ENCODE data around the gene DNAJB1. TPM values are rescaled to one million over a fixed set of nuclear protein-coding genes. Genes with fewer than 3 reads are reported as not detected.

The DNAJB1 gene
- total and polyA plus RNA-seq, 2 of the 4 experiments (the other 2 are of a cell fraction): 88.2 to 95.4 TPM

GRCh38 chr19:14494411-14494810 lies 23.8 kb downstream of the DNAJB1 start:
- peak overlapping the region; percentile 99 for H2AK9ac ChIP-seq (replicated peaks; ENCODE audit: low read depth, low read length, poor library complexity)
- peaks cover 11% of the 10 kb centered on the region for H3K9me1 ChIP-seq (ENCODE audit: insufficient read depth, low read length)
- peak overlapping the region; percentile 48; the same call in 1 of the 2 replicates for H3K14ac ChIP-seq (replicated peaks; ENCODE audit: low read depth, low read length)
- no peak overlapping the region for H2BK20ac ChIP-seq (ENCODE audit: low read depth, low read length)
- no peak overlapping the region for H2AFZ ChIP-seq (replicated peaks; ENCODE audit: low read length, poor library complexity)
- ATAC-seq (ENCODE audit: low read depth) (no peak), DNase-seq (no peak)
- H3K9ac ChIP-seq (ENCODE audit: low read depth, low read length): peak overlapping the region; percentile 48; the same call in 1 of the 2 replicates
- H3K23ac ChIP-seq (ENCODE audit: low read depth, low read length): peak overlapping the region; percentile 92
- intact Hi-C loops (cut with micrococcal nuclease) (no loop called here), in situ Hi-C loops (cut with MboI; ENCODE audit: low sequenced_read_pairs) (no loop called here), dilution Hi-C loops (cut with HindIII; ENCODE audit: low sequenced_read_pairs, unreplicated experiment) (no loop called here)
- H3K36me3 ChIP-seq (ENCODE audit: control insufficient read depth, insufficient read depth, low read length): peaks cover 13% of the 10 kb centered on the region
- no peak overlapping the region for H2AK5ac ChIP-seq (ENCODE audit: low read depth, low read length)
- ChIA-PET POLR2A (ENCODE audit: unreplicated experiment) (no interaction called here), CTCF (no interaction called here)
- H2BK120ac ChIP-seq (ENCODE audit: low read depth, low read length): 0 out of 2 replicates have a peak overlapping the region, but pooled peaks have one; percentile 17
- H2BK5ac ChIP-seq (ENCODE audit: low read depth, low read length, poor library complexity, severe bottlenecking): no peak overlapping the region
- no peaks in the 10 kb centered on the region for H3K9me3 ChIP-seq (ENCODE audit: control insufficient read depth, insufficient read depth, low read length)
- H3K56ac ChIP-seq (ENCODE audit: extremely low read depth, insufficient read depth, low read length): no peak overlapping the region
- H4K91ac ChIP-seq (ENCODE audit: insufficient read depth, low read depth, low read length): no peak overlapping the region
- H3K79me1 ChIP-seq (ENCODE audit: low read depth in 1 of 2, low read length in 2 of 2): peaks cover 20 to 38% of the 10 kb centered on the region in 2 experiments
- no peak overlapping the region for H3K18ac ChIP-seq (ENCODE audit: low read depth, low read length)
- peaks cover 24% of the 10 kb centered on the region for H4K20me1 ChIP-seq (ENCODE audit: insufficient read depth, low read length)
- no peak for TF ChIP-seq POLR2A (IDR thresholded peaks at IDR 0.05; ENCODE audit: low read depth, low read length)
- TF ChIP-seq, protein P1, sequence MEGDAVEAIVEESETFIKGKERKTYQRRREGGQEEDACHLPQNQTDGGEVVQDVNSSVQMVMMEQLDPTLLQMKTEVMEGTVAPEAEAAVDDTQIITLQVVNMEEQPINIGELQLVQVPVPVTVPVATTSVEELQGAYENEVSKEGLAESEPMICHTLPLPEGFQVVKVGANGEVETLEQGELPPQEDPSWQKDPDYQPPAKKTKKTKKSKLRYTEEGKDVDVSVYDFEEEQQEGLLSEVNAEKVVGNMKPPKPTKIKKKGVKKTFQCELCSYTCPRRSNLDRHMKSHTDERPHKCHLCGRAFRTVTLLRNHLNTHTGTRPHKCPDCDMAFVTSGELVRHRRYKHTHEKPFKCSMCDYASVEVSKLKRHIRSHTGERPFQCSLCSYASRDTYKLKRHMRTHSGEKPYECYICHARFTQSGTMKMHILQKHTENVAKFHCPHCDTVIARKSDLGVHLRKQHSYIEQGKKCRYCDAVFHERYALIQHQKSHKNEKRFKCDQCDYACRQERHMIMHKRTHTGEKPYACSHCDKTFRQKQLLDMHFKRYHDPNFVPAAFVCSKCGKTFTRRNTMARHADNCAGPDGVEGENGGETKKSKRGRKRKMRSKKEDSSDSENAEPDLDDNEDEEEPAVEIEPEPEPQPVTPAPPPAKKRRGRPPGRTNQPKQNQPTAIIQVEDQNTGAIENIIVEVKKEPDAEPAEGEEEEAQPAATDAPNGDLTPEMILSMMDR (conservative IDR thresholded peaks at IDR 0.05; ENCODE audit: low read depth, low read length): no peak
- no peak for TF ChIP-seq MAFK (IDR thresholded peaks at IDR 0.05; ENCODE audit: low read depth, low read length)
- TF ChIP-seq RAD21 (IDR thresholded peaks at IDR 0.05; ENCODE audit: low read length): no peak
- no peak for TF ChIP-seq BHLHE40 (IDR thresholded peaks at IDR 0.05; ENCODE audit: low read depth, low read length)
- TF ChIP-seq MXI1 (IDR thresholded peaks at IDR 0.05; ENCODE audit: borderline replicate concordance, low read depth, low read length): no peak
- TF ChIP-seq FOS (IDR thresholded peaks at IDR 0.05; ENCODE audit: low read depth, low read length): no peak
- peaks cover 8% of the 10 kb centered on the region for H3K4me1 ChIP-seq (ENCODE audit: control insufficient read depth, insufficient read depth, low read length)
- no TSS peak for BruUV-seq (replicated peaks)
- H3K4me2 ChIP-seq (ENCODE audit: low read depth, low read length): peak overlapping the region; percentile 99
- H3K4ac ChIP-seq (ENCODE audit: low read depth, low read length): peak overlapping the region; percentile 25; the same call in 1 of the 2 replicates
- peak overlapping the region; percentile 19; the same call in 1 of the 2 replicates for H3K27ac ChIP-seq (ENCODE audit: insufficient read depth, low read length)
- H4K5ac ChIP-seq (ENCODE audit: low read depth, low read length): no peak overlapping the region
- H3K27me3 ChIP-seq (ENCODE audit: control insufficient read depth, insufficient read depth, low read length): no peaks in the 10 kb centered on the region
- H4K8ac ChIP-seq (ENCODE audit: low read depth in 2 of 2, low read length in 2 of 2): peak overlapping the region in 1 of 2 experiments; percentile 29; a peak in 1 of 4 replicates
- H2BK15ac ChIP-seq (ENCODE audit: low read depth, low read length): no peak overlapping the region
- WGBS, 2 experiments (ENCODE audit: extremely low coverage in 2 of 2, insufficient read length in 1 of 2): no CpG with 5 or more reads among the region's 4 CpGs
- H3K4me3 ChIP-seq (ENCODE audit: insufficient read depth, low read depth, low read length): peak overlapping the region; percentile 100

All from IMR-90 (cell line).